DND-41 (cell line): ENCODE data around the gene MAGI1.

Experiments used
- ATAC-seq: fragments of 200-7000 bp; cut with Tn5 transposase; 3 replicates; pipeline ENCODE4 v1.9.1; 2021; ENCODE audit warnings: low read depth; ENCODE audit not compliant: insufficient read depth
- DNase-seq: peaks from one replicate; pipeline ENCODE4 v3.0.0-alpha.2; 2020
- H2AFZ ChIP-seq: 2 replicates; pipeline ENCODE4 v1.6.0; 2012; ENCODE audit warnings: low read depth, low read length
- H3K27ac ChIP-seq: 2 replicates; pipeline ENCODE4 v1.5.1; 2012; ENCODE audit warnings: low read length, inconsistent platforms
- H3K27me3 ChIP-seq: fragments of 200-600 bp; sonication (generic); 2 replicates; pipeline ENCODE4 v1.6.0; 2012; ENCODE audit warnings: low read length, mild to moderate bottlenecking, inconsistent platforms; ENCODE audit not compliant: insufficient read depth, poor library complexity
- H3K36me3 ChIP-seq: 2 replicates; pipeline ENCODE4 v1.5.1; 2012; ENCODE audit warnings: low read length, inconsistent platforms; ENCODE audit not compliant: insufficient read depth
- H3K4me1 ChIP-seq: 2 replicates; pipeline ENCODE4 v1.5.1; 2012; ENCODE audit warnings: mild to moderate bottlenecking, low read length; ENCODE audit not compliant: insufficient read depth
- H3K4me2 ChIP-seq: 2 replicates; pipeline ENCODE4 v1.6.0; 2012; ENCODE audit warnings: mild to moderate bottlenecking, moderate library complexity, low read length, inconsistent platforms; ENCODE audit not compliant: insufficient read depth
- H3K4me3 ChIP-seq, 2 experiments: fragments of 200-600 bp in 1 of 2; shearing (Covaris generic) in 1 of 2; 2 replicates each; pipeline ENCODE4 v1.5.1; 2012 to 2016; ENCODE audit warnings: inconsistent platforms in 2 of 2, low read length in 2 of 2, mild to moderate bottlenecking in 2 of 2, low read depth in 1 of 2, moderate library complexity in 1 of 2
- H3K79me2 ChIP-seq: 2 replicates; pipeline ENCODE4 v1.6.0; 2012; ENCODE audit warnings: low read length, inconsistent platforms; ENCODE audit not compliant: insufficient read depth
- H3K9ac ChIP-seq: 2 replicates; pipeline ENCODE4 v1.6.0; 2012; ENCODE audit warnings: low read depth, mild to moderate bottlenecking, inconsistent platforms, low read length, moderate library complexity
- H3K9me3 ChIP-seq: 2 replicates; pipeline ENCODE4 v1.5.1; 2012; ENCODE audit warnings: low read length, moderate library complexity, mild to moderate bottlenecking, inconsistent platforms; ENCODE audit not compliant: insufficient read depth, severe bottlenecking
- H4K20me1 ChIP-seq: 2 replicates; pipeline ENCODE4 v1.6.0; 2012; ENCODE audit warnings: low read length; ENCODE audit not compliant: insufficient read depth
- EZH2 ChIP-seq: IDR thresholded peaks from 3 replicates; pipeline ENCODE4 v1.6.1; 2012; ENCODE audit warnings: borderline replicate concordance, low read depth, mild to moderate bottlenecking, moderate library complexity, low read length, inconsistent platforms; ENCODE audit not compliant: severe bottlenecking
- TF ChIP-seq, protein P1 (sequence below): IDR thresholded peaks from 2 replicates; pipeline ENCODE4 v1.5.1; 2012; ENCODE audit warnings: borderline replicate concordance, low read length, moderate library complexity, mild to moderate bottlenecking; ENCODE audit not compliant: poor library complexity, severe bottlenecking; ENCODE audit errors: extremely low read depth

Gene MAGI1

DNA sequence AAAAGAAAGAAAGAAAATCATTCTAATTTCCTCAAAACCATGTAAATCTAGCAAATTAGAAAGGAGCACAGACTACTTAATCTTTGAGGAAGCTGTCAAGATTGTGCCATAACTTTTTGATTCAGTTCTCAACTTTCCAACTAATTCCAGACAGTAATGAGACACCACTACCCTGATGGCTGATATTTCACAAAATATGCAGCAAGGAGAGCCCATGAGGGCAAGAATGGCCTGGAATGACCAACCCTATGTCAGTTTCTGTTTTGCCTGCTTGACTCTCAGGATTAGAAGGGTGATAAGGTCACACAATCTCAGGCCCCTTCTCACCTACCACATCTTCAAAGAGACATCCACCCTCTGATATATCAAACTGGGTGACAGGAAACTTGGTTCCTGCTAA is 134.7 kb downstream of the MAGI1 start:
- H3K4me1 ChIP-seq = no peaks in the 10 kb centered on the region
- TF ChIP-seq, protein P1, sequence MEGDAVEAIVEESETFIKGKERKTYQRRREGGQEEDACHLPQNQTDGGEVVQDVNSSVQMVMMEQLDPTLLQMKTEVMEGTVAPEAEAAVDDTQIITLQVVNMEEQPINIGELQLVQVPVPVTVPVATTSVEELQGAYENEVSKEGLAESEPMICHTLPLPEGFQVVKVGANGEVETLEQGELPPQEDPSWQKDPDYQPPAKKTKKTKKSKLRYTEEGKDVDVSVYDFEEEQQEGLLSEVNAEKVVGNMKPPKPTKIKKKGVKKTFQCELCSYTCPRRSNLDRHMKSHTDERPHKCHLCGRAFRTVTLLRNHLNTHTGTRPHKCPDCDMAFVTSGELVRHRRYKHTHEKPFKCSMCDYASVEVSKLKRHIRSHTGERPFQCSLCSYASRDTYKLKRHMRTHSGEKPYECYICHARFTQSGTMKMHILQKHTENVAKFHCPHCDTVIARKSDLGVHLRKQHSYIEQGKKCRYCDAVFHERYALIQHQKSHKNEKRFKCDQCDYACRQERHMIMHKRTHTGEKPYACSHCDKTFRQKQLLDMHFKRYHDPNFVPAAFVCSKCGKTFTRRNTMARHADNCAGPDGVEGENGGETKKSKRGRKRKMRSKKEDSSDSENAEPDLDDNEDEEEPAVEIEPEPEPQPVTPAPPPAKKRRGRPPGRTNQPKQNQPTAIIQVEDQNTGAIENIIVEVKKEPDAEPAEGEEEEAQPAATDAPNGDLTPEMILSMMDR = no peak
- no peak for TF ChIP-seq EZH2
- DNase-seq = no peak
- H3K9ac ChIP-seq = no peak overlapping the region
- H3K4me3 ChIP-seq = no peak overlapping the region
- no peak for ATAC-seq
- H3K27ac ChIP-seq = no peak overlapping the region
- H3K4me2 ChIP-seq = no peak overlapping the region
- H3K9me3 ChIP-seq = no peaks in the 10 kb centered on the region
- no peaks in the 10 kb centered on the region for H3K27me3 ChIP-seq
- no peaks in the 10 kb centered on the region for H3K36me3 ChIP-seq
- no peaks in the 10 kb centered on the region for H3K79me2 ChIP-seq
- H4K20me1 ChIP-seq = no peaks in the 10 kb centered on the region
- no peak overlapping the region for H2AFZ ChIP-seq

DNA sequence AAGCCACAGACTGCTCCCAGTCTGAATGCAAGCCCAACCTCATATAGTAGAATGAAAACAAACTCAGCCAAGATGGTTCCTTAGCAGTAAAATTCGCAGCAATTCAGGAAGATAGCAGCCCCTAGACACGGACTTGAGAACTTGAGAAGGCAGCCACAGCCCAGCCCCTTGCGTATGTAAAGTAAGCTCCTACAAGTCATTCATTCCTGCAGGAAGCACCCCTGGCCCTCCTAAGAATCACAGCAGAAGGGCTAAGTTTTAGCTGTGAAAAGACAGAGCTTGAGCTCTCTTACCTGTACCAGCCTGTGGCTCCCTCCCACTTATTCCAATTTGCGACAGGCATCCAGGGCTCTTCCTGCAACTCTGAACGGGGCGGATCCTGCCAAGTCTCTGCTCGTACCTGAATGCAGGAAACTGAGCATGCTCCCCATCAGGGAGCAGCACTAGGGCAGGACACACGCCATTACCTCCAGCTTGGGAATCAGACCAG is 136.4 kb downstream of the MAGI1 start:
- H3K27me3 ChIP-seq = no peaks in the 10 kb centered on the region
- no peaks in the 10 kb centered on the region for H3K4me1 ChIP-seq
- H2AFZ ChIP-seq = no peak overlapping the region
- H3K36me3 ChIP-seq = no peaks in the 10 kb centered on the region
- no peaks in the 10 kb centered on the region for H4K20me1 ChIP-seq
- no peak overlapping the region for H3K9ac ChIP-seq
- TF ChIP-seq EZH2 = no peak
- TF ChIP-seq, protein P1 = no peak
- DNase-seq (no peak), ATAC-seq (no peak)
- no peak overlapping the region for H3K4me2 ChIP-seq
- H3K9me3 ChIP-seq = no peaks in the 10 kb centered on the region
- no peak overlapping the region for H3K4me3 ChIP-seq
- no peaks in the 10 kb centered on the region for H3K79me2 ChIP-seq
- H3K27ac ChIP-seq = no peak overlapping the region

DNA sequence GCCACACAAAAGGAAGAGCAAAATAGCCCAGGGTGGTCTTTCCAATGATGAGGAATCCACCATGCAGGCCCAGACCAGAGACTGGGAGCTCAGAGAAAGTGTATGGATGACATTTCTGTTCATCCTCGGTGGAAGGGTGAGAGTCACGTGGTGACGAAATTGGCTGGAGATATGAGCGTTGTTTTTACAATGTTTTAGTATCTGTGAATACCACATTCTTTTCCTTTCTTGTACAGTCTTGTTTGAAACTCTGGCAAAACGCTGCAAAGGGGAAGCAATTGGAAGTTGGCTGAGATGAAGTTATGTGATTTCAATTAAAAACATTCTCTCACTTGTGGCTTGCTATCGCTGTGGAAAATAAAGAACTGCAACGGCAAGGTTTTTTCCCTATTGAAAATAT is 137.5 kb downstream of the MAGI1 start:
- TF ChIP-seq, protein P1 = no peak
- no peak for TF ChIP-seq EZH2
- ATAC-seq = no peak
- Histone ChIP-seq H3K4me1 (no peaks in the 10 kb centered on the region), H3K36me3 (no peaks in the 10 kb centered on the region), H3K4me3 (no peak overlapping the region), H3K4me2 (no peak overlapping the region), H4K20me1 (no peaks in the 10 kb centered on the region), H3K9me3 (no peaks in the 10 kb centered on the region), H3K27ac (no peak overlapping the region), H2AFZ (no peak overlapping the region), H3K9ac (no peak overlapping the region), H3K27me3 (no peaks in the 10 kb centered on the region), H3K79me2 (no peaks in the 10 kb centered on the region)
- DNase-seq = no peak

DNA sequence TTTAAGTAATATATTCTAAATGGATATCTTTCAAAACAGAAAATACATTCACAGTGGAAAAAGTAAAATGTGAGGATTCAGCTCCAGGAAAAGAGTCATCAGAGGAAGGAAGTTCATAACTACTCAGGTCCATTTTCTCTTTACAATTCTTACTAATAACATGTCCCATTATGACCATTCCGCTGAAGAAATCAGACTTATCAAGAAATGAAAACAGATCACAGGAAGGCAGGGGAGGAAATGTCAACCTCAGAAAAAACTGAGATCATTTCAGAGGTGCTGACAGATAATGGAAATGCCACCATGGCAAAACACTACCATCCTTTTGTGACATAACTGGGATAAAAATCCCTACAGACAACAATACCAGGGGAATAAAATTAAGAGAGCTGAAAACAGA is 139.5 kb downstream of the MAGI1 start:
- Histone ChIP-seq H3K4me1 (no peaks in the 10 kb centered on the region), H3K9me3 (no peaks in the 10 kb centered on the region), H3K79me2 (no peaks in the 10 kb centered on the region)

More for the DNA sequence above, 139.5 kb downstream of the MAGI1 start:
- H3K4me2 ChIP-seq = no peak overlapping the region
- no peak overlapping the region for H3K4me3 ChIP-seq
- H3K36me3 ChIP-seq = no peaks in the 10 kb centered on the region
- DNase-seq (no peak), ATAC-seq (no peak)
- no peaks in the 10 kb centered on the region for H3K27me3 ChIP-seq
- H4K20me1 ChIP-seq = no peaks in the 10 kb centered on the region
- TF ChIP-seq, protein P1 = no peak
- no peak for TF ChIP-seq EZH2
- no peak overlapping the region for H3K27ac ChIP-seq
- H2AFZ ChIP-seq = no peak overlapping the region
- no peak overlapping the region for H3K9ac ChIP-seq
